Smooth muscle cell (in vitro differentiated cells): ENCODE measurements around the gene TMEM123. TPM values are rescaled to one million over a fixed set of nuclear protein-coding genes. Genes with fewer than 3 reads are reported as not detected.
"Not testable (repeated sequence)": the region's sequence is repeated elsewhere in the genome, so short reads cannot be mapped to it uniquely, and the experiment has no call there.

ENCODE experiments used
- DNase-seq: peaks from one replicate; lab custom pipeline; 2025; ENCODE audit not compliant: unreplicated experiment; lab: John Stamatoyannopoulos, UW
- H2AFZ ChIP-seq: fragments of 200-600 bp; sonication (generic); 2 replicates; pipeline ENCODE4 v1.6.0; 2016; ENCODE audit warnings: antibody characterized with exemption, low read depth, mild to moderate bottlenecking
- H3F3A ChIP-seq: fragments of 200-600 bp; sonication (generic); 2 replicates; pipeline ENCODE4 v1.6.0; 2017; ENCODE audit warnings: antibody characterized with exemption, low read depth
- H3K27ac ChIP-seq: fragments of 200-600 bp; sonication (generic); 2 replicates; pipeline ENCODE4 v1.5.1; 2016; ENCODE audit warnings: low read depth, mild to moderate bottlenecking
- H3K27me3 ChIP-seq: fragments of 200-600 bp; sonication (generic); 2 replicates; pipeline ENCODE4 v1.6.1; 2016; ENCODE audit warnings: low read depth, mild to moderate bottlenecking
- H3K36me3 ChIP-seq: fragments of 200-600 bp; sonication (generic); 2 replicates; pipeline ENCODE4 v1.5.1; 2016; ENCODE audit warnings: low read depth
- H3K4me1 ChIP-seq: fragments of 200-600 bp; sonication (generic); 2 replicates; pipeline ENCODE4 v1.5.1; 2016; ENCODE audit warnings: low read depth
- H3K4me2 ChIP-seq: fragments of 200-600 bp; sonication (generic); 2 replicates; pipeline ENCODE4 v1.6.0; 2016; ENCODE audit warnings: mild to moderate bottlenecking
- H3K4me3 ChIP-seq: fragments of 200-600 bp; sonication (generic); 2 replicates; pipeline ENCODE4 v1.5.1; 2016; ENCODE audit warnings: mild to moderate bottlenecking
- H3K79me2 ChIP-seq: fragments of 200-600 bp; sonication (generic); 2 replicates; pipeline ENCODE4 v1.6.0; 2016; ENCODE audit warnings: low read depth, mild to moderate bottlenecking
- H3K9ac ChIP-seq: fragments of 200-600 bp; sonication (generic); 2 replicates; pipeline ENCODE4 v1.6.0; 2016; ENCODE audit warnings: low read depth
- H3K9me3 ChIP-seq: fragments of 200-600 bp; sonication (generic); replicated peaks from 2 replicates; pipeline ENCODE4 v1.5.1; 2016; ENCODE audit warnings: low read depth
- H4K20me1 ChIP-seq: fragments of 200-600 bp; sonication (generic); 2 replicates; pipeline ENCODE4 v1.6.0; 2016; ENCODE audit warnings: low read depth
- WGBS: methylation state at CpG from one replicate; pipeline ENCODE4 v1.1.7; 2016; ENCODE audit warnings: low lambda C conversion rate; 5-methylcytosine and 5-hydroxymethylcytosine counted together
- polyA plus RNA-seq: library from polyadenylated mRNA; unstranded; fragments of >200 nt; fragmentation: Nextera tagmentation; extraction: Ambion mirVana; gene quantifications from 2 replicates; pipeline ENCODE4 v1.2.1, GENCODE V29; 2016
- total RNA-seq: library from RNA; depleted of rRNA; stranded (reverse); fragments of >200 nt; gene quantifications from 2 replicates; pipeline ENCODE4 v1.2.3, GENCODE V29; 2014
- TF ChIP-seq, protein P1 (sequence below): fragments of 200-600 bp; sonication (generic); IDR thresholded peaks from 2 replicates; pipeline ENCODE4 v1.5.1; 2017; ENCODE audit warnings: borderline replicate concordance, mild to moderate bottlenecking, antibody characterized with exemption; ENCODE audit not compliant: insufficient read depth, poor library complexity, severe bottlenecking

Gene TMEM123
- total and polyA plus RNA-seq, 2 experiments from 2014 or later = 38.8 to 78.8 TPM

DNA sequence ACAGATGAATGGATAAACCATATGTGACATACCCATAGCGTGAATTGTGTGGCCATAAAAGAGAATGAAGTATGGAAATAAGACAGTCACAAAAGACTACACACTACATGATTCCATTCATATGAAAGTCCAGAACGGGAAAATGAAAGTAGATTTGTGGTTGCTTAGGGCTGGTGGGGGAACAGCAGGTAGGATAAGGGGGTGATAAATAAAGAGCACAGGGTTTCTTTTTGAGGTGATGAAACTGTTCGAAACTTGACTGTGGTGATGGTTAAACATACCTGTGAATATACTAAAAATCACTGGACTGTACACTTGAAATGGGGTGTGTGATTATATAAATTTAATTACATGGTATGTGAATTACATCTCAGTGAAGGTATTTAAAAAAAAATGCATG is 16.9 kb downstream of the TMEM123 start:
- Histone ChIP-seq H3K27ac (no peak overlapping the region), H2AFZ (no peak overlapping the region), H3K36me3 (peaks cover 3% of the 10 kb centered on the region), H4K20me1 (no peaks in the 10 kb centered on the region), H3K4me2 (no peak overlapping the region), H3K9ac (no peak overlapping the region), H3K79me2 (peaks cover 11% of the 10 kb centered on the region), H3K4me3 (no peak overlapping the region), H3K9me3 (no peaks in the 10 kb centered on the region), H3K27me3 (no peaks in the 10 kb centered on the region), H3K4me1 (no peaks in the 10 kb centered on the region), H3F3A (no peaks in the 10 kb centered on the region)
- no peak for DNase-seq
- TF ChIP-seq, protein P1, sequence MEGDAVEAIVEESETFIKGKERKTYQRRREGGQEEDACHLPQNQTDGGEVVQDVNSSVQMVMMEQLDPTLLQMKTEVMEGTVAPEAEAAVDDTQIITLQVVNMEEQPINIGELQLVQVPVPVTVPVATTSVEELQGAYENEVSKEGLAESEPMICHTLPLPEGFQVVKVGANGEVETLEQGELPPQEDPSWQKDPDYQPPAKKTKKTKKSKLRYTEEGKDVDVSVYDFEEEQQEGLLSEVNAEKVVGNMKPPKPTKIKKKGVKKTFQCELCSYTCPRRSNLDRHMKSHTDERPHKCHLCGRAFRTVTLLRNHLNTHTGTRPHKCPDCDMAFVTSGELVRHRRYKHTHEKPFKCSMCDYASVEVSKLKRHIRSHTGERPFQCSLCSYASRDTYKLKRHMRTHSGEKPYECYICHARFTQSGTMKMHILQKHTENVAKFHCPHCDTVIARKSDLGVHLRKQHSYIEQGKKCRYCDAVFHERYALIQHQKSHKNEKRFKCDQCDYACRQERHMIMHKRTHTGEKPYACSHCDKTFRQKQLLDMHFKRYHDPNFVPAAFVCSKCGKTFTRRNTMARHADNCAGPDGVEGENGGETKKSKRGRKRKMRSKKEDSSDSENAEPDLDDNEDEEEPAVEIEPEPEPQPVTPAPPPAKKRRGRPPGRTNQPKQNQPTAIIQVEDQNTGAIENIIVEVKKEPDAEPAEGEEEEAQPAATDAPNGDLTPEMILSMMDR = no peak
- 98% methylated on average over 3 of the region's 3 CpGs for WGBS

DNA sequence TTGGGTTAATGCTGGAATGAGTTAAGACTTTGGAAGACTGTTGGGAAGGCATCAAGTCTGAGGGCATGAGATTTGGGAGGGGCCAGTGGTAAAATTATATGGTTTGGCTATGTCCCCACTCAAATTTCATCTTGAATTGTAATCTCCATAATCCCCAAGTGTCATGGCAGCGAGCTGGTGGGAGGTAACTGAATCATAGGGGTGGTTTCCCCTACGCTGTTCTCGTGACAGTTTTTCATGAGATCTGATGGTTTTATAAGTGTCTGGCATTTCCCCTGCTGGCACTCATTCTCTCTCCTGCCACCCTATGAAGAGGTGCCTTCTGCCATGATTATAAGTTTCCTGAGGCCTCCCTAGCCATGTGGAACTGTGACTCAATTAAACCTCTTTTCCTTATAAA is 19.0 kb downstream of the TMEM123 start:
- not testable (repeated sequence) for H3K27me3 ChIP-seq, H3K4me1 ChIP-seq, H3F3A ChIP-seq, DNase-seq, H2AFZ ChIP-seq, H4K20me1 ChIP-seq, H3K36me3 ChIP-seq, H3K9me3 ChIP-seq, H3K4me3 ChIP-seq, H3K9ac ChIP-seq, H3K4me2 ChIP-seq, H3K27ac ChIP-seq
- peaks cover 11% of the 10 kb centered on the region for H3K79me2 ChIP-seq
- 92% methylated on average over 3 of the region's 3 CpGs for WGBS

DNA sequence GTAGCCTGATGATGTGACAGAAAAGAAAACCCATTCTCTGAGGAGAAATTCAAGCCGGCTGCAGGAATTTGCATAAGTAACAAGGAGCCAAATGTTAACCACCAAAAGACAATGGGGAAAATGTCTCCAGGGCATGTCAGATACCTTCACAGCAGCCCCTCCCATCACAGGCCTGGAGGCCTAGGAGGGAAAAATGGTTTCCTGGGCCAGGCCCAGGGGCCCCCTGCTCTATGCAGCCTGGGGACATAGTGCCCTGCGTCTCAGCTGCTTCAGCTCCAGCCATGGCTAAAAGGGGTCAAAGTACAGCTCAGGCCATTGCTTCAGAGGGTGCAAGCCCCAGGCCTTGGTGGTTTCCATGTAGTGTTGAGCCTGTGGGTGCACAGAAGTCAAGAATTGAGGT is 20.0 kb downstream of the TMEM123 start:
- H3K27me3 ChIP-seq, H2AFZ ChIP-seq, H3K27ac ChIP-seq, H4K20me1 ChIP-seq, H3K9me3 ChIP-seq, H3F3A ChIP-seq, H3K36me3 ChIP-seq, DNase-seq, H3K9ac ChIP-seq, H3K4me2 ChIP-seq, H3K4me1 ChIP-seq, H3K4me3 ChIP-seq: not testable (repeated sequence)
- 95% methylated on average over 2 of the region's 2 CpGs for WGBS
- H3K79me2 ChIP-seq = peaks cover 11% of the 10 kb centered on the region

DNA sequence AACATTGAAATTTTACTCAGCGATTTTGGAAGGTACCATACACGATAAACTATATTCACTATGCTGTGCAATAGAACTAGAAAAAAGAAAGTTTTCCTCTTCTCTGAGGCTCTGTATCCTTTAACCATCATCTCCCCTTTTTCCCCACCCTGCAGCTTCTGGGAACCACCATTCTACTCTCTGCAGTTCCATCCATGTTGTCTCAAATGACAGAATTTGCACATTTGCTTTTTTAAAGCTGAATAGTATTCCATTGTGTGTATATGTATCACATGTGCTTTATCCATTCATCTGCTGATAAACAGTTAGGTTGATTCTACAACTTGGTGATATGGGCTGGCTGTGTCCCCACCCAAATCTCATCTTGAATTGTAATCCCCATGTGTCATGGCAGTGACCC is 21.2 kb downstream of the TMEM123 start:
- 100% methylated on average over 2 of the region's 2 CpGs for WGBS
- no peak overlapping the region for H3K27ac ChIP-seq
- no peak overlapping the region for H2AFZ ChIP-seq
- peaks cover 4% of the 10 kb centered on the region for H3K4me1 ChIP-seq
- no peaks in the 10 kb centered on the region for H3K27me3 ChIP-seq
- no peak overlapping the region for H3K9ac ChIP-seq
- DNase-seq = no peak
- H4K20me1 ChIP-seq = peaks cover 5% of the 10 kb centered on the region
- TF ChIP-seq, protein P1 = no peak
- peaks cover 3% of the 10 kb centered on the region for H3K36me3 ChIP-seq
- H3F3A ChIP-seq = no peaks in the 10 kb centered on the region
- H3K79me2 ChIP-seq = peaks cover 11% of the 10 kb centered on the region
- H3K4me3 ChIP-seq = no peak overlapping the region
- no peaks in the 10 kb centered on the region for H3K9me3 ChIP-seq
- H3K4me2 ChIP-seq = no peak overlapping the region
